Gastroesophageal sphincter (tissue), 3 donors: ENCODE data around the gene PI16.

ENCODE experiments used
- CTCF ChIP-seq, 4 experiments: fragments of 200-600 bp in 2 of 4; fragments of 450-650 bp in 2 of 4; sonication (generic) in 1 of 4; IDR thresholded peaks; one replicate each; pipeline ENCODE4 v1.5.1; 2017 to 2019; ENCODE audit warnings: antibody characterized with exemption in 4 of 4, mild to moderate bottlenecking in 2 of 4, moderate library complexity in 2 of 4
- POLR2A ChIP-seq, 2 donors: fragments of 450-650 bp; IDR thresholded peaks; one replicate each; pipeline ENCODE4 v1.6.1; 2017; ENCODE audit warnings: antibody characterized with exemption in 2 of 2, mild to moderate bottlenecking in 2 of 2, moderate library complexity in 1 of 2

- no peak for TF ChIP-seq POLR2A (IDR thresholded peaks at IDR 0.05)
- TF ChIP-seq CTCF (IDR thresholded peaks at IDR 0.05), result no peak
Measured at GRCh38 chr6:36980876-36981619, 26.5 kb downstream of the PI16 start.
